ENCODE measurements around the gene AUH.

AUH gene

DNA sequence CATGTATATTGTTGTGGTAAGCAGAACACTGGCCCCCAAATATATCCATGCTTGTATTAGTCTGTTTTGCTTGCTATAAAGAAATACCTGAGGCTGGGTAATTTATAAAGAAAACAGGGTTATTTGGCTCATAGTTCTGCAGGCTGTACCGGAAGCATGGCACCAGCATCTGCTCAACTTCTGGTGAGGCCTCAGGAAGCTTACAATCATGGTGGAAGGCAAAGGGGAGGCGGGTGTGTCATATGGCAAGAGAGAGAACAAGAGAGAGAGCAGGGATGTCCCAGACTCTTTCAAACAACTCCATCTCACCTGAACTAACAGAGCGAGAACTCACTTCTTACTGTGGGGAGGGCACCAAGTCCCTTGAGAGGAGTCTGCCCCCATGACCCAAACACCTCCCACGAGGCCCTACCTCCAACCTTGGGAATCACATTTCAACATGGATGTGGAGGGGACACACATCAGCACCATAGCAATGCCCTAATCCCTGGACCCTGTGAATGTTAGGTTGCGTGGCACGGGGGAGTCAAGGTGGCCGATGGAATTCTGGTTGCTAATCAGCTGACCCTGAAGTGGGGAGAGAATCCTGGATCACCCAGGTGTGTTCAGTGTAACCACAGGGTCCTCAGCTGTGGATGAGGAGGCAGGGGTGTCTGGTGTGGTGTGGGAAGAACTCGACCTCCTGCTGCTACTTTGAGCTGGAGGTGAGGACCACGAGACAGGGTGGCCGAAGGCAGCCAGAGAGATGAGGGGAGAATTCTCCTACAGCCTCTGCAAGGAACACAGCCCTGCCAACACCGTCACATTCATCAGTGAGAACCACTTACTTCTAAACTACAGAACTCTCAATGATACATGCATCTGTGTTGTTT is 172.8 kb downstream of the AUH start:
- DNase-seq (ENCODE audit: low read depth): no peak

DNA sequence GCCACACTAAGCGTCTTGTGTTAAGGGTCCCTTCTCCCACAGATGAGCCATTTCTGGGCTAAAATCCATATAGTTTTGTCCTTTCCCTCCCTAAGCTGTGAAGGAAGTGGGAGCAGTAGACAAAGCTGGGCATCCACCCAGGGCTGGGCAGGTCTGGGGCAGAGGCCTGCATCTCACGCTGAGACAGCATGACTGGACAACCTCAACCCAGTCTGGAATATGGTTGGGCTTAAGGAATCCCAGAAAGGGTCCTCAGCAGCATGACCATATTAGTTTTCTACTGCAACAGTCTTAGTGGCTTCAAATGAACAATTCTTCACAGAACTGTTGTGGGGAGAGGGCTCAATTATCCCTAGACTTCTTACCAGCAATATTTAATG is 173.8 kb downstream of the AUH start:
- DNase-seq (ENCODE audit: low read depth): peak; percentile 72

DNA sequence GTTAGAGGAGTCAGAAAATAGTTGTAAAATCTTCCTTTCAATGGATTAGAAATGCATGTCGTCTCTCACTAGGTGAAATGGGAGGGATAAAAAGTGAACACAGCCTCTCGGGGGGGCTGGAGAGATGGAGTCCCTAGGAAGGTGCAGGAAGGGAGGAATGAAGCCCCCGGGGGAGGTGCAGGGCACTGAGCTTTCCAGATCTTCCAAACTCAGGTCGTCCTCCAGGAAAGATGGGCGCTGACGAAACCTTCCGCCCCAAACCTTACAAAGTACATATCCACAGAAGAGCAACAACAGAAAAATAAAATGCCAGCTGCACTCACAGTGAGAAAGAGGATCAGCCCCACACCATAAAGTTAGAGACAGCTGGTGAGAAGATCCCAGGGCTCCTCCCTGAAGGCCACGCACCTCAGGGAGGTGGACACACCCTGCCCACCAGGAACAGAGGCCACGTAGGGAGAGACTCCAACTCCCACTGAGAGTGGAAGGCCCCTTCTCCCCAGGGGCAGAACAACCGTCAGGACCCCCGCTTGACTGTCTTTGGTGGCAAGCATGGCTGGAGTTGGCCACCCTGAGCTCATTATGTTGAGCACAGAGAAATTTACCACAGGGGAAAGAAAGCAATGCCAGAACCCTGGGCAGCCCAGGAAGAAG is 174.3 kb downstream of the AUH start:
- no peak for DNase-seq (ENCODE audit: low read depth)

DNA sequence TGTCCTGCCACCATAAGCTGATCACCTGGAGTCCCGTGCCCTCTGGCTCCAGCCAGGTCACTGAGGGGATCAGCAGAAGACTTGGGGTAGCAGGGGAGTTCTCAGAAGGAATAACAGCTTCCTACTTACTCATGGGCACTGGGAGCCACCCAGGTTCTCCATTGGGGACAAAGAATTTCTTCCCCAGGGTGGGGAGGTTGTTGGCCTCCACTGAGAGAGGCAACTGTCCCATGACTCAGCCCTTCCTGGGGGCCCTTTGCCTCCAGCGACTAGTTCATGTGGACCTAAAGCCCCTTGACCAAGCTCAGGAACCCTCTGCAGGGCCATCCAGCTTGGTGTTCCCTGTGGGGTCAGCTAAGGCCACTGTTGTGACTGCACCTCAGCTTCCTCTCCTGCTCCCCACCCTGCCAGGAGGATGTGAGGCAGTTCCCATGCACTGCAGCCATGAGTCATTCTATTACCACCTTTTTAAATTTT is 175.0 kb downstream of the AUH start:
- DNase-seq (ENCODE audit: low read depth): no peak

DNA sequence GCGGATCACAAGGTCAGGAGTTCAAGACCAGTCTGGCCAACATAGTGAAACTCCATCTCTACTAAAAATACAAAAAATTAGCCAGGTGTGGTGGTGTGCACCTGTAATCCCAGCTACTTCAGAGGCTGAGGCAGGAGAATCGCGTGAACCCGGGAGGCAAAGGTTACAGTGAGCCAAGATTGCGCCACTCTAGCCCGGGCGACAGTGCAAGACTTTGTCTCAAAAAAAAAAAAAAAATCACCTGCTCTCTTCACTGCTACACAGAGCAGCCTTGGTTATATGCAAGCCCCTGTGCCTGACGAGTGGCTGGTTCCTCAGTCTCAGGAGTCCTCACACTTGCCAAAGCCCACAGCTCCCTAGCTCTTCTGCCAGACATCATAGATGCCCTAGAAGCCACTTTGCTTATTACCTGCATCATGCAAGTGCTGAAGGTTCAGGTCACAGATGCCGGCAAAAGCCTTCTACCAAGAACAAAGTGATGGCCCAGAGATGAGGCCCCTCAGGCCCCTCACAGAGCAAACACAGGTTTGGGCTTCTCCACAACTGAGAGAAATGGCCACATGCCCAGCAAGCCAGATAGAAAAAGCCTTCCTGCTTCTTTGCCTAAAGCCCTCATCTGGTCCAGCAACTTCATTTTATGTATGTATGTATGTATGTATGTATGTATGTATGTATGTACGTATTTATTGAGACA is 176.4 kb downstream of the AUH start:
- DNase-seq (ENCODE audit: low read depth): no peak

DNA sequence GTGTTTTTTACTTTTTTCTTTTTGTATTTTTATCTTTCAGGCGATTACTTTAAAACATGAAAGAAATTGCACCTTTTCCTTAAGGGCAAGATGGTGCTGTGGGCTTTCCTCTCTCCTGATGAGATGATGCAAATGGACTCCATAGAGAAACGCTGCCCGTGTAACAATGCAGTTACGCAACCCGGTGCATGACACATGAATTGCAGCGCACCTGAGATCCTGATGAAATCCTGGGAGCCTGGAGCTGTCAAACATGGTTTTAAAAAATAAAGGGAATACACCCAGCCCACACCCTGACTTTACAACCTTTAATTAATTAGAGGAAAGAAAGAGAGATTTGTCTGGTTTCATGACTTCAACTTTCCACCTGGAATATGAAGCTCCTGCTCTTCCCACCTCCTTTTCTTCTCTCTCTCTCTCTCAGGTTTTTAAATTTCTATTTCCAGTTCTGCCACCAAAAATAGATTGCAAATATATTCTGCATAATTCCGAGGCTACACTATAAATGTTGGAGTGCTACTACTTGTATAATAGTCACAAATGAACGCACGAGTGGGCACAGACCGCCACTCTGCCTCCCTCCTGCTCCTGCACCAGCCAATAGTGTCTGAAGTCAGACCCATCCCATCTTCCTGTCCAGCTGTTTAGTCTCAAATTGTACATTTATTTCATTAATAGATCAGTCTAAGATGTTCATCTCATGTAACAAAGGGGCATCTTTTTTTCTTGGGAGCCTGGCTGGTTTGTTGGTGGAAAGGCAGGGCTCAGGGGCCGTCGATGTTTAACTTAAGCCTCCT is 179.1 kb downstream of the AUH start:
- no peak for DNase-seq (ENCODE audit: low read depth)

DNA sequence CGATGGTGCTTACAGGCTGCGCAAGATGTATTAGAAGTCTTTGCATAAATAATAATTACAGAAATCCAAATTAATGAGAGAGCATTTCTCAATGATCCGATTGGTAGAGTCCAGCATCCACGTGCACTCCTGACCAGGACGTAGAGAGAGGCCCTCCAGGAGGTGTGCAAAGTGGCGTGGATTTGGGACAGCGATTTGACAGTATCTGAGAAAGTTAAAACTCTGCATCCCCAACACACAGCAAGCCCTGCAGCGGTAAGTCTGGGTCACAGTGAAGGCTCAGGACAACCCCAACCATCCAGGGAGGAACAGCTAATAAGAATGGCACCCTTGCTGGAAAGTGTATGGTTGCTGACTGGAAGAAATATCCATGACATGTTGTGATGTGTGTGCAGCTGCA is 180.2 kb downstream of the AUH start:
- no peak for DNase-seq (ENCODE audit: low read depth)

DNA sequence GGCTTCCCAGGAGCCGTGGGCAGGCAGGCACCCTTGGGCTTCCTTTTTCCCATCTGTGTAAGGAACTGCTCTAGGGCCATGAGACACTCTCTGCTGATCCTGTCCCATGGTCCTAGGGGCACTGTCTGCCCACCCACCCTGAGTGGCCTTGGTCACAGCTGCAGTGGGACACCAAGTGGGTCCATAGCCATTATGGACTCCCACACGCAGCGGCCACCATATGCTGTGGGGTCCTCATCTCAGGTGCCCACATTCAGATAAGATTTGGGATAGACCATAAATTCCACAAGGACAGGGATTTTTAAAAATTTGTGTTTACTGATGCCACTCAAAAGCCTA is 180.8 kb downstream of the AUH start:
- DNase-seq (ENCODE audit: low read depth): no peak

DNA sequence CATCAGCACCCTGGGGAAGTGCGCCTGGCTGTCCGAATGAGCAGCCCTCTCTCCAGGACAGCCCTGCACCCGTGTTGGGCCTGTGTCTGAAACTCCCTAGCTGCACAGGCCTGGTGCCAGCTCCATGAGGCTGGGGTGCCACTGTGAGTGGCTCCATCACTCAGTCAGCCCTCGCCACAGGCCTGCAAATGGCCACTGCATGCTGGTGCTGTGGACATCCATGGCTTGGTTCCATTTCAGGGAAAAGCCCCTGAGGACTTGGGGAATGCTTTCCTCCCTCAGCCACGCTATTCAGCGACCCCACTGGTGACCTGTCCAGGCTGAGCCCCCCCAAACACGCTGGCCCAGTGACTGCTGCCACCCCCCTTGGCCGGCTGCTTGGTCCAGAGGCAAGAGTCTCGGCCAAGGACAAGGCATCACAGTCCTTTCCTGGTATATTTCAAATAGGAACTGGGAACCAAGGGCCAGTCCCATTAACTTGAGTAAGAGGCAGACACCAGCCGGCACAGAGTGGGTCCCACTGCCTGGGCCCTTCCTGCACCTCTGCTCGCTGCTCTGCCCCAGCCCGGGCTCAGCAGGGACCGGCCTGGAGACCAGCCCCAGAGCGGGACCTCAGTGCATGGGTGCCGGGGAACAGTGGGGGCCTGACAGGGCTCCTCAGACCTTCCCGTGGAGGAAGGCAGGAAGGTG is 181.3 kb downstream of the AUH start:
- DNase-seq (ENCODE audit: low read depth): no peak

DNA sequence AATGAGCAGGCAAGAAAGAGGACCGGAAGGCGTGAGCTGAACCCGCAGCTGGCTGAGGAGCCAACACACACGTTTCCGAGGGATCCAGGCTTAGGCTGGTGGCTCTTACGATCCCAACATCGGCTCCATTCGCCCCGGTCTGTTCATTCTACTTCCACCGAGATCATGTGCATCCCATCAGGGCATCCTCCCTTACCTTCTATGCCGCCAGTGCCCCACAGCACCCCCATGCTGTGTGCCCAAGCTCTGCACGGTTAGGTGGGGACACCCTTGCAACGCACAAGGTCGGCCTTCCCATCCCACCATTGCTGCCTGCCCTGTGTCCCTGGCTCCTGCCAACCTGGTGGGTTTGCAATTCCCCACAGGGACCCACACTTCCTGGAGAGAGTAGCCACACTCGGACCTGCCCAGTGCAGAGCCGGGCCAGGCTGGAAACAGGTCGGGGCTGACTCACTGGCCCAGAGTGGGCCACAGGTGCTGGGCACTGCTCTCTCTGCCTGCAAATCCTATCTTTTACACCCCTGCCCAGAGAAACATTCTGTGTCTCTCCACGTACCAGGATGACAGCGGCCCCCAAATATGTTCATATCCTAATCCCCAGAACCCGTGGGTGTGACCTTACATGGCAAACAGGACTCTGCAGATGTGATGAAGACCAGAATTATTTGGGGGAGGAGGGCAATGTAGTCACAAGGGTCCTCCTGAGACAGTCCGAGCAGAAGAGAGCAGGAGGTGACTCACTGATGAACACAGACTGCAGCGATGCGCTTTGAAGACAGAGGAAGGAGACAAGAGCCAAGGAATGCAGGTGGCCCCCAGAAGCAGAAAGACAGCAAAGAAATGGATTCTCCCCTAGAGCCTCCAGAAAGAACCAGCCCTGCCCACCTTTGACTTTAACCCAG is 182.2 kb downstream of the AUH start:
- DNase-seq (ENCODE audit: low read depth): no peak

DNA sequence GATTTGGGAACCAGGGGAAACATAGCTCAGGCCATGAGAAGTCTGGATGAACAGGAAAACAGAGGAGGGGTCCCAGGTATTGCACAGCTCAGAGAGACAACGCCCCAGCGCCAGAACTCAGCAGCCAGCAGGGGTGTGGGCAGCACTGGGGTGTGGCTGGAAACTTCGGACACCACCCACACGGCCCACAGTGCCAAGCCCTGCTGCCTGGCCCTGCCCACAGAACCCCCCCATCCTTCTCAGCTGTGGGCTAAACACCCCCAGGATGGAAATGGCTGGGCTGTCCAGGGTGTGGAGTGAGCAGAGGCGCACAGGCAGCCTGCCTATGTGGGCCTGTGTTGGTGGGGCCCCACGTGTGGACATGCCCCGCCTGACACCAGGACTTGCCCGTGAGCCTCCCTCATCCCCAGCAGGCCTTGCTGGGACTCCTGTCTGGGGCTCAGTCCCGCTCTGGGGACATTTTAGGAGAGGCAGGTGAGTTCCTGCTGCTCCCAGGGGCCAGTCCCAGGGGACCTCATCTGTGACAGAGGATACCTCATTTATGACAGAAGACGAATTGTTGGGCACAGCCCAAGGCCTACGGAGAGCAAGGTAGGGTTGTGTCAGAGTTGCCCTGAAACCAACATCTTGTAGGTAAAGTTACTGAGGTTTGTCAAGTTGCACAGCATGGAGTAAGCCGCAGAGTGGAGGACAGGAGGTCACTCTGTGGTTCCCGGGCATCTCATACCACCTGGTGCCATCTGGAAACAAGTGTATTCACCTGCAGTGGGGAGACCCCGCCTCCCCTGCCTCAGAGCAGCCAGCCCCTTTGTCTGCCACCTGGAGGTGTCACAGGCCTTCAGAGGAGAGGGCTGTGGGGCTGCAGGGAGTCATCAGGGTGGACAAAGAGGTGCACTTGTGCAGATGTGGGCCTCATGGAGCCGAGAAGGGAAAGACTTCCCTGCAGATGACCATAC is 183.2 kb downstream of the AUH start:
- no peak for DNase-seq (ENCODE audit: low read depth)

DNA sequence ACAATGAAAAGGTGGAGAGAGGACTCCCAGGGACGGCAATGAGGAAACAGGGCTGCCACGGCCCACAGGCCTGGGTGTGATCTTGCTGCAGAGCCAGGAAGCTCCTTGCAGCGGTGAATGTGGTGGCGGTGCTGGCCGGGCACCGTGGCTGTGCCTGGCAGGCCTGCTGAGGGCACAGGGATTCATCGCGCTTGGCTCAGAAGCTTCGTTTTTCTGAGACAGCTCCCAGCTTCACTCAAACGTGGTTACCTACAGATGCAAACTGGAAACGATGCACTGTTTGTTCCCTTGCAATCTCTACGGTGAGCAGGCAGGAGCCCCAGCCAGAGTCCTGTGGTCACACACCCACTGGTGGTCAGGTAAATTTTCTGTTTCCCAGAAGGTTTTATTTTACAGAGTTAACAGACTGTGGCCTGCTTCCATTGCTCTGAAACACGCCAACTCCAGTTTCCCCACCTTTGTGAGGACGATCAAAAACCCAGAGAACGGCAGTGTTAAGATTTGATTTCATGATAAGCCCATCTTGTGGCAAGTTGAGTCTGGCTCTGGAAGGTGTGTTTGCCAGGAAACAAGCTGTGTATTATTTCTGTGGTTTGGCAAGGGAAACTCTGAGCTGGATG is 183.9 kb downstream of the AUH start:
- DNase-seq (ENCODE audit: low read depth): no peak

DNA sequence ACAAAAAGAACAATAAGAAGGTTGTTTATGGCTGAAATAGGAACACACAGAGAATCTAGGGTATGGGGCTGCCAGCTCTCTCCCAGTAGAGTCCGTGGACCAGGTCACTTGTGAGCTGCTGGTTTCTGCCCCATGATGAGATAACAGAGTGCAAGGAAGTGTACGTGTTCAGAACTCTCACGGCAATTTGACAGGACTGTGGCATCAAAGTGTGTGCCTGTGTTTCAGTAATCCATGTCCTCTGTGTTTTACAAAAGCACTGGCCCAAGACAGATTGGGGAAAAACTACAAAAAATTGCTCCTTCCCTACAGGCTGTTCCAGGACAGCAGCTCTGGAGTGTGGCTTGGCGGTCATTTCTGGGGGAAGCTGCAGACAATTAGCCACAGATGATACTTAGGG is 184.6 kb downstream of the AUH start:
- DNase-seq (ENCODE audit: low read depth): no peak

DNA sequence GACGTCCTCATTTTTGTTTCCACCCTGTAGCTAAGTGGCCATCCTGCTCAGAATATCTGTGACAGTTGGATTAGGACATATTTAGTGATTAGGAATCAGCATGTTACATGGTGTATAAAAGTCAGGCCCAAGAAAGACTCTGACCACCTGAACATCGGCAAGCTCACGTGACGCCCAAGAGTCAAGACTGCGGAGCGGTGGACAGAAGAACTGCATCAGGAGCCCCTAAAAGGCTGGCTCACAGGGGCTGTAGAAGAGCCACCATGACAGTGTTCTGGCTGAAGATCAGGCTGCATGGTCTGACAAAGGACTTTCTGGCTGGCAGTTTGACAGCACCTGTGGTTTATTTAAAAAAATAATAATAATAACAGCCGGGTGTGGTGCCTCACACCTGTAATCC is 185.3 kb downstream of the AUH start:
- DNase-seq (ENCODE audit: low read depth): no peak

DNA sequence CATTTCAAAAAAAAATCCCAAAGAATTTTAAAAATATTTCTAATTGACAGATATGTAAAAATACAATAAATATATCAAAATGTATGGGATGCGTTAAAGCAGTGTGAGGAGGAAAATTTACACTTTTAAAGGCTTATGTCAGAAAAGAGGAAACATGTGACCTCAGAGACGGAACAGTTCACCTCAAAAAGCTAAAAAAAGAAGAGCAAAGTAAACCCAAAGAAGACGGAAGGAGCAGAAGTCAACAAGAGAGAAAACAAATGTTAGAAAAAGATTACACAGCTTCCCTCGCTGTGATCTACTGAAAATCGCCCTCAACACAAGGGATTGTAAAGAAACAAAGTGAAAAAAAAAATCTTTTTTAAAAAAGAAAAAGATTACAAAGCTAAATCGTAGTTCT is 186.9 kb downstream of the AUH start:
- no peak for DNase-seq (ENCODE audit: low read depth)

DNA sequence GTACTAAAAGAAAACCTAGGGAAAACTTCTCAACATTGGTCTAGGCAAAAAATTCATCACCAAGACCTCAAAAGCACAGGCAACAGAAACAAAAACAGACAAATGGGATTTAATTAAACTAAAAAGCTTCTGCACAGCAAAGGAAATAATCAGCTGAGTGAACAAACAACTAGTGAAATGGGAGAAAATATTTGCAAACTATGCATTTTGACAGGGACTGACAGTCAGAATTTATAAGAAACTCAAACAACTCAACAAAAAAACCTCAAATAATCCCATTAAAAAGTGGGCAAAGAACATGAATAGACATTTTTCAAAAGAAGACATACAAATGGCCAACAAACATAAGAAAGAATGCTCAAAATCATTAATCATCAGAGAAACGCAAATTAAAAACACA is 189.4 kb downstream of the AUH start:
- no peak for DNase-seq (ENCODE audit: low read depth)

DNA sequence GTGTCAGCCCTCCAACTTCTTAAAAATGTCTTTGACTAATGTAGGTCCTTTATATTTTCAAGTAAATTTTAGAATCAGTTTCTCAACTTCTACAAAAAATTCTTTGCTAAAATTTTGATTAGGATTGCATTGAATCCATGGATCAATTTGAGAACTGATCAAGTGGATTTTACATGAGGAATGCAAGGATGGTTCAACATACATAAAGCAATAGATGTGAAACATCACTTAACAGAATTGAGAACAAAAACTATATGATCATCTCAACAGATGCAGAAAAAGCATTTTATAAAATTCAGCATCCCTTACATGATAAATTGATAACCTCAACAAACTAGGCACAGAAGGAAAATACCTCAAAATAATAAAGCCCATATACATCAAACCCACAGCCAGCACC is 190.8 kb downstream of the AUH start:
- no peak for DNase-seq (ENCODE audit: low read depth)

DNA sequence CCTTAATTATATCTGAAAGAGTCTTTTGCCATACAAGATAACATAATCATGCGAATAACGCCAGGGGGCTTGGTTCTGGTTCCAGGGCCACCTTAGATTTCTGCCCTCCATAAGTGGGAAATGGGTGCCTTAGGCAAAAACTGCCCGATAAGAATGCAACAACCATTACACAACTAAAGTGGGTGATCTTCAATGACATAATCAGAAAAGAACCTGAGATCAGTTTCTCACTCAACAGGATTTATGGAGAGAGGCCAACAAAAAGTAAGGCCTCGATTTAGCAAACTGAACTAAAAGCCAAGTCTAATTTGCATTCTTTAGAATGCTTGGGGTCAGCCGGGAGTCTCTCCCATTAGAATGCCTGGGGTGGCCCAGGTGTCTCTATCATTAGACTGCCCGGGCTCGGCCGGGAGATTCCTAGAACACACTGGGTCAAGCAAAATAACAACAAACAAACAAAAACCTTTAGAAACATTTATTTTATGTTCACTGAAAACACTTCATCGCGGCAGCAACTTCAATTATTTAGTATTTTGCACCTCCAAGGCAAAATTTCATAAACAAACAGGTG is 194.8 kb downstream of the AUH start:
- no peak for DNase-seq (ENCODE audit: low read depth)

Data from GM04503 (cell line).